Inflammatory macrophage treated with lipopolysaccharide for 4 hours (primary cell): Measurements from ENCODE around the gene DNAH12.

ENCODE experiments used
- DNase-seq: peaks from one replicate; pipeline ENCODE4 v3.0.0-alpha.2; 2020

DNAH12 gene, protein sequence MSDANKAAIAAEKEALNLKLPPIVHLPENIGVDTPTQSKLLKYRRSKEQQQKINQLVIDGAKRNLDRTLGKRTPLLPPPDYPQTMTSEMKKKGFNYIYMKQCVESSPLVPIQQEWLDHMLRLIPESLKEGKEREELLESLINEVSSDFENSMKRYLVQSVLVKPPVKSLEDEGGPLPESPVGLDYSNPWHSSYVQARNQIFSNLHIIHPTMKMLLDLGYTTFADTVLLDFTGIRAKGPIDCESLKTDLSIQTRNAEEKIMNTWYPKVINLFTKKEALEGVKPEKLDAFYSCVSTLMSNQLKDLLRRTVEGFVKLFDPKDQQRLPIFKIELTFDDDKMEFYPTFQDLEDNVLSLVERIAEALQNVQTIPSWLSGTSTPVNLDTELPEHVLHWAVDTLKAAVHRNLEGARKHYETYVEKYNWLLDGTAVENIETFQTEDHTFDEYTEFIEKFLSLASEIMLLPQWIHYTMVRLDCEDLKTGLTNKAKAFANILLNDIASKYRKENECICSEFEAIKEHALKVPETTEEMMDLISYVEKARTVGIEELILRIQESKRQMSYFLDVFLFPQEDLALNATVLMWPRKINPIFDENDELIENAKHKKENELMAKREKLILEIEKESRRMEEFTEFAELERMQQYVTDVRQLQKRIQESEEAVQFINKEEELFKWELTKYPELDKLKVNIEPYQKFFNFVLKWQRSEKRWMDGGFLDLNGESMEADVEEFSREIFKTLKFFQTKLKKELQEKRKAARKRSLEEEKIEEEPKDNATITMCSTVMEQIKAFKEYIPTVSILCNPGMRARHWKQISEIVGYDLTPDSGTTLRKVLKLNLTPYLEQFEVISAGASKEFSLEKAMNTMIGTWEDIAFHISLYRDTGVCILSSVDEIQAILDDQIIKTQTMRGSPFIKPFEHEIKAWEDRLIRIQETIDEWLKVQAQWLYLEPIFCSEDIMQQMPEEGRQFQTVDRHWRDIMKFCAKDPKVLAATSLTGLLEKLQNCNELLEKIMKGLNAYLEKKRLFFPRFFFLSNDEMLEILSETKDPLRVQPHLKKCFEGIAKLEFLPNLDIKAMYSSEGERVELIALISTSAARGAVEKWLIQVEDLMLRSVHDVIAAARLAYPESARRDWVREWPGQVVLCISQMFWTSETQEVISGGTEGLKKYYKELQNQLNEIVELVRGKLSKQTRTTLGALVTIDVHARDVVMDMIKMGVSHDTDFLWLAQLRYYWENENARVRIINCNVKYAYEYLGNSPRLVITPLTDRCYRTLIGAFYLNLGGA (N-terminal part only)

DNA sequence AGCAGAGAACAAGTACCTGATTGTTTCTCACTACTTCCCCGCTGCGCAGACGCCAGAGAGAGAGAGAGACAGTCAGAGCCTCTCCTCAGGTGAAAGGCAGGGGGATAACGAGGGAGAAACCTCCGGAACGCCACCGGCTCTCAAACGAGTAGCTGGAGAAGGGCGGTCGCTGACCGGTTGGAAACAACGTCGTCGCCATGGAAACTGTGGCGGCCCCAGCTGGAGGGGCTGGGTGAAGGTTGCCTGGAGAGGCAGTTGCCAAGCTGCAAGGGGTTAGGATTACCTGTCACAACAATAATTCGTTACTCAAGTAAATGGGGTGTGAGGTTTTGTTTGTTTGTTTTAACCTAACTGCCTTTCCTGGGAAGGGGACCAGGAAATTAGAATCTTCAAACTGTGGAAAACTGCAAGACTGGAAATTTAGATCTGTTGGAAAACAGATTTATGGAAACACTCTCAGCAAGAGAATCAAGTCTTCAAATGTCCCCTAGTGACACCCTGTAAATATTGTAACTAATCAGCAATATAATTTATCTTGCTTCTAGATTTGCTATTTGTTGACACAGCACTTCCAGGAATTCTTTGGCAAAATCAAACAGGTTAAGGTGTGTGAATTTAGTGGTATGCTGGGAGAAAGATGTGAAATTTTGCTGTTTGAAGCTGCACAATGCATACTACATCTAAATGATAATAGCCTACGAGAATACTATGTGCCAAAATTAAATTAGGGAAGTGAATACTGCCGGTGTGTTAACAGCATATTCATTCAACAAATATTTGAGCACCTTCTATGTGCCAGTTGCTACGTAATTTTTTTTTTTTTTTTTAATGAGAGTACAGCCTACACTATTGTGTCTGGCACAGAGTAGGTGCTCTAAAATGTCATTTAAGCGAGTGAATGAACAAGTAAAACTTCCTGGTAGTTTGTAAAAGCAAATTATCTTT lies at the start of gene DNAH12:
Gene DNAH12 (minus strand): TSS at position 164 of the 945 bp plus-strand sequence. CDS start 1,474 bp downstream, outside the sequence.
- DNase-seq: no peak

- no peak for DNase-seq
Measured at GRCh38 chr3:57592306-57592705, 48.2 kb upstream of the DNAH12 start.

- no peak for DNase-seq
Measured at GRCh38 chr3:57587905-57588304, 43.8 kb upstream of the DNAH12 start.

DNA sequence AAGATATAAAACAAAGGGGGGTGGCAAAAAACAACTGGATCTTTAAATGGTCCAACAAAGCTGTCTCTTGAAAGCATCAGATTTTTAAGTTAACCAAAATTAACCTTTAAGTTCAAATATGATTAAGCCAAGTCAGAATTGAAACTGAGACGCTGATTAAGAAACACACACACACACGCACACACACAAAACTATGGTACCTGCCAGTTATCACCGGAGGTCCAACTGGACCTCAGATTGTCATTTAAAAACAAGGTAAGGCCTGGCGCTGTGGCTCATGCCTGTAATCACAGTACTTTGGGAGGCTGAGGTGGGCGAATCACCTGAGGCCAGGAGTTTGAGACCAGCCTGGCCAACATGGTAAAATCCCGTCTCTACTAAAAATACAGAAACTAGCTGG lies 42.6 kb upstream of the DNAH12 start:
- no peak for DNase-seq

GRCh38 chr3:57583544-57583943 lies 39.4 kb upstream of the DNAH12 start:
- DNase-seq: no peak

DNA sequence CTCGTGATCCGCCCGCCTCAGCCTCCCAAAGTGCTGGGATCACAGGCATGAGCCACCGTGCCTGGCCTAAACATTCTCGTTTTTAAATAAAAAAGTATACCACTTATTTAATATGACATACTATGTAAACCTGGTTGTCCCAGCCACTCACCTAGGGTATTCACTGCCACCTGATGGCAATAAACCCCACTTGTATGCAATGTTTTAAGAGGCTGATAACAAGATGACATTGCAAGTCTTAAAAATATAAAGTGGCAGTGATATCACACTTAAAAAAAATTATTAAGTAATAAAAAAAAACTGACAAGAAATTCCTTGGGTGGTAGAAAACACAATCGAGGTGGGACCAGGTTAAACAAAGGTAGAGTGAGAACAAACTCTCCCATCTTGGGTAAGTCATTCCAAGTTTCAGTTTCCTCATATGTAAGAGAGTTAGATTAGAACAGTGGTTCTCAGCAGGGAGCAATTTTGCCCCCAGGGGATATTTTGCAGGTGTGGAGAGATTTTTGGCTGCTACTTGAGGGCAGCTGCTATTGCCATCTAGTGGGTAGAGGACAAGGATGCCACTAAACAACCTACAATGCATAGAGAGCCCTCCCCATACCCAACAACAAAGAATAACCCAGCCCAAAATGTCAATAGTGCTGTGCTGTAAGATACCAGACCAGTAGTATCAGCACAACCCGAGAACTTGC lies 38.5 kb upstream of the DNAH12 start:
- no peak for DNase-seq

- DNase-seq: no peak
Measured at GRCh38 chr3:57577801-57578200, 33.7 kb upstream of the DNAH12 start.

DNA sequence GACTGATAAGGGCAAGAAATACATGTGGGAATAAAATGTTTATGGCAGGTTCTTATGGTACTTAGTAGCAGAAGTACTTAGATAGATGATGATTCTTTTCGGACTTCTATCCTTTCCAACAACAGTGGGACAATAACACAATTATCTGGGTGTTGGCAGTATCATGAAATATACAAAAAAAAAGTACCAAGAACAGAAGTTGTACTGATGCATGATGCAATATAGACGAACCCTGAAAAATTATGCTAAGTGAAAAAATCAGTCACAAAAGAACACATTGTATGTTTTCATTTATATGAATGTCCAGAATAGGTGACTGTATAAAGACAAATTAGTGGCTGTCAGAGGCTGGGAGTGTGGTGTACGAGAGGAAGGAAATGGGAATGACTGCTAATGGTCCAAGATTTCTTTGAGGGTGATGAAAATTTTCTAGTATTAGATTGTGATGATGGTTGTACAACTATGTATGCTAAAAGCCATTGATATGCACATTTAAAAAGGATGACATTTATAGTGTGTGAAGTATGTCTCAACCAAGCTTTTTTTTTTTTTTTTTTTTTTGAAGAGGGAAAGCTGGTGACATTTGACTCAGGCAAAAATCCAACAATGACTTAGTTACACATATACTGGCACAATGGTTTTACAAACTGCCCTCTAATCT lies 32.0 kb upstream of the DNAH12 start:
- no peak for DNase-seq

DNA sequence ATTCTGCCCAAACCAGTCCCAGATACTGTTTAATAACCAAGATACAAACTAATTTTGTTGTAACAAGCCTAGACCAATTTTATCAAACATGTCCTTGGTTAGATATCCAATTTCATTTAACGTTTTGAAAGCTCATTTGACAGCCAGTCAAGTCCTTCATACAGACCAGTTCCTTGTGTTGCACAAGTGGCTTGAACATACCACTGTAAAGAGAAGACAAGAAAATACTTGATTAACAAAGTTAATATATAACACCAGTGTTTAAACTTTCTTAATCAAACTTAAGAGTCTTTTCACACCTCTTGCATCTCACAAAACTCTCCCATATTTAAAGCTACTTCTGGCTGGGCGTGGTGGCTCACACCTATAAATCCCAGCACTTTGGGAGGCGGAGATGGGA lies 28.0 kb upstream of the DNAH12 start:
- no peak for DNase-seq

- no peak for DNase-seq
Measured at GRCh38 chr3:57570878-57571277, 26.7 kb upstream of the DNAH12 start.

DNA sequence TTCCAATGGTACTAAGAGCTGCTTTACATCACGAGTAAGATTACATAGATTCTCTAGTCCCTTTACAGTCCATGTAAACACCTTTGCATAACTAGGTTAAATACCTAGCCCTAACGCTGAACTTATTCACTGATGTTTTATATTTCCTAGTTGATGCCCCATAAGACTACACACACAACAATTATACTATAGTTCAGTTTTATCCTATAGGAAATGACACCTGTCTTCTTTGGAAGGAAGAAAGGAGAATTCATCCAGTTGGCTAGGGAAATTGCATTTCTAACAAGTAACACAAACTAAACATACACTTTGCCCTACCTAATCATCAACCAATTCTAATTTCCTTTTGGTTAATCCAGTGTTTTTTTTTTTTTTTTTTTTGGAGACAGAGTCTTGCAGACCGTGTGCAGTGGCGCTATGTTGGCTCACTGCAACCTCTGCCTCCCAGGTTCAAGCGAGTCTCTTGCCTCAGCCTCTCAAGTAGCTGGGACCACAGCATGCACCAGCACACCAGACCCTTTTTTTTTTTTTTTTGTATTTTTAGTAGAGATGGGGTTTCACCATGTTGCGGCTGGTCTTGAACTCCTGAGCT lies 25.8 kb upstream of the DNAH12 start:
- no peak for DNase-seq

- DNase-seq: no peak
Measured at GRCh38 chr3:57559526-57559925, 15.4 kb upstream of the DNAH12 start.

DNA sequence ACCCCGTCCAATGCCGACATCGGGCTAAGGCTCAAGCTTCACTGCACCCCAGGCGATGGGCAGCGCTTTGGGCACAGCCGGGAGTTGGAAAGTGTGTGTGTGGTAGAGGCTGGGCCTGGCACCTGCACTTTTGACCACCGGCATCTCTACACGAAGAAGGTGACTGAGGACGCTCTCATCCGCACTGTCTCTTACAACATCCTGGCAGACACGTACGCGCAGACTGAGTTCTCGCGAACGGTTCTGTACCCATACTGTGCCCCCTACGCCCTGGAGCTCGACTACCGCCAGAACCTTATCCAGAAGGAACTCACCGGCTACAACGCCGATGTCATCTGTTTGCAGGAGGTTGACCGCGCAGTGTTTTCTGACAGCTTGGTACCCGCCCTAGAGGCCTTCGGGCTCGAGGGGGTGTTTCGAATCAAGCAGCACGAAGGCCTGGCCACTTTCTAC lies 13.0 kb upstream of the DNAH12 start:
- DNase-seq: peak; percentile 47

- DNase-seq: peak; percentile 38
Measured at GRCh38 chr3:57556459-57557084, 12.4 kb upstream of the DNAH12 start.

GRCh38 chr3:57555738-57556458 lies 11.8 kb upstream of the DNAH12 start, which contains the start of gene PDE12:
PDE12 (plus strand) TSS chr3:57556274; CDS start chr3:57556380, 106 bp downstream.
- DNase-seq: peak; percentile 93

- no peak for DNase-seq
Measured at GRCh38 chr3:57555306-57555705, 11.2 kb upstream of the DNAH12 start.

- DNase-seq: no peak
Measured at GRCh38 chr3:57546616-57547015, 2.5 kb upstream of the DNAH12 start.

DNA sequence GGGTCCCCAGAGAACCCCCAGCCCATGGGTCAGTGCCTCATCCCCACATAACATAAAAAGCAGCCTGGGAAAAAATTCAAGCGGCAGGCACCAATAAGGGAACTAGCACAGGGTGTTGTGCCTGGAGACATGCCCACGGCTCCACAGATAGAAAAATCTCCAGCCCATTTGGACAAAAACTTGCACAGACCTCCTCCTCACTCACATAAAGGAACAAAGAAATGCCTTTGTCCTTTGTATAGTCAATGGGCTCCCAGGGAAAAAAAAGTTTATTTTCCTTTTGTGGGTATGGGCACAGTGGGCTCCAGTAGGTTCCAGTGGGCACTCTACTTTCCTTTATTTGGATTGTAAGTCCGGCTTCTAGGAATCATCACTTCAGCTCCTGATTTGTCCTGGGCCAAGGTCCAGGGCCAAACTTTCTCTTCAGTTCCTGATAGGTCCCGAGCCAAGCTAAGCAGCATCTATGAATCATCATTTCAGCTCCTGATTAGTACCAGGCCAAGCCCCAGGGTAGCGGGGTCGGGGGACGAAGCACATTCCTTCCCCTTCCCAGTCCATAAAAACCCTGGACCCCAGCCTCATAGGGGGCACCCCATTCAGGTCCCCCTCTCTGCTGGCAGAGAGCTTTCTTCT lies 1.6 kb upstream of the DNAH12 start:
- no peak for DNase-seq
